HG03558 (cell line): Measurements from ENCODE around the gene PRKCE.
"Not testable (repeated sequence)": the region's sequence is repeated elsewhere in the genome, so short reads cannot be mapped to it uniquely, and the experiment has no call there.

ENCODE experiments used
- ATAC-seq: cut with Tn5 transposase; IDR thresholded peaks from one replicate; pipeline ENCODE4 v1.9.1; 2021; ENCODE audit warnings: moderate number of reproducible peaks; ENCODE audit not compliant: unreplicated experiment; ENCODE audit errors: extremely low read depth

The PRKCE gene

DNA sequence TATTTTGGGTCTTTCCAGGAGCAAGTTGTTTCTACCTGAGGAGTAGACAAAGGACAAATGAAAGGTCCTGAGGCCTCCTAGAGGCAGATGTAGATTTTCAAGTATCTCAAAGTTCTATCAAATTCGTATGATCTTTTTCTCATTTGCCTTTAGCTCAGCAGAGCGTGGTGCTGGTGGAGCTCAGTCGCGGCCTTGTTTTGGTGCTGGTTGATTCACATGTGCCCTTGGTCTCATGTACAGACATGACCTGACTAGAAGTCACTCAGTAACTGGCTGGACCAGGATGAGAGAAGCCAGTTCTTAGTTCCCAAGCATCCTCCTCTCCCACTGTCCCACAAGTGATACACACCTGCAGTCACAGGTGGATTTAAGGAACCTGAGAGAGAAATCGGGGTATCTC lies 264.0 kb downstream of the PRKCE start:
- no peak for ATAC-seq

DNA sequence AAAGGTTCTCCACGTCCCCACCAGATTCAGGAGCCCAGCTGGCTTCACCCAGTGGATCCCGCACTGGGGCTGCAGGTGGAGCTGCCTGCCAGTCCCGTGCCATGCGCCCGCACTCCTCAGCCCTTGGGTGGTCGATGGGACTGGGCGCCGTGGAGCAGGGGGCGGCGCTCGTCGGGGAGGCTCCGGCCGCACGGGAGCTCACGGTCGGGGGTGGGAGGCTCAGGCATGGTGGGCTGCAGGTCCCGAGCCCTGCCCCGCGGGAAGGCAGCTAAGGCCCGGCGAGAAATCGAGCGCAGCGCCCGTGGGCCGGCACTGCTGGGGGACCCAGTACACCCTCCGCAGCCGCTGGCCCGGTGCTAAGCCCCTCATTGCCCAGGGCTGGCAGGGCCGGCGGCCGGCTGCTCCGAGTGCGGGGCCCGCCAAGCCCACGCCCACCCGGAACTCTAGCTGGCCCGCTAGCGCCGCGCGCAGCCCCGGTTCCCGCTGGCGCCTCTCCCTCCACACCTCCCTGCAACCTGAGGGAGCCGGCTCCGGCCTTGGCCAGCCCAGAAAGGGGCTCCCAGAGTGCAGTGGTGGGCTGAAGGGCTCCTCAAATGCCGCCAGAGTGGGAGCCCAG lies 266.2 kb downstream of the PRKCE start:
- not testable (repeated sequence) for ATAC-seq

DNA sequence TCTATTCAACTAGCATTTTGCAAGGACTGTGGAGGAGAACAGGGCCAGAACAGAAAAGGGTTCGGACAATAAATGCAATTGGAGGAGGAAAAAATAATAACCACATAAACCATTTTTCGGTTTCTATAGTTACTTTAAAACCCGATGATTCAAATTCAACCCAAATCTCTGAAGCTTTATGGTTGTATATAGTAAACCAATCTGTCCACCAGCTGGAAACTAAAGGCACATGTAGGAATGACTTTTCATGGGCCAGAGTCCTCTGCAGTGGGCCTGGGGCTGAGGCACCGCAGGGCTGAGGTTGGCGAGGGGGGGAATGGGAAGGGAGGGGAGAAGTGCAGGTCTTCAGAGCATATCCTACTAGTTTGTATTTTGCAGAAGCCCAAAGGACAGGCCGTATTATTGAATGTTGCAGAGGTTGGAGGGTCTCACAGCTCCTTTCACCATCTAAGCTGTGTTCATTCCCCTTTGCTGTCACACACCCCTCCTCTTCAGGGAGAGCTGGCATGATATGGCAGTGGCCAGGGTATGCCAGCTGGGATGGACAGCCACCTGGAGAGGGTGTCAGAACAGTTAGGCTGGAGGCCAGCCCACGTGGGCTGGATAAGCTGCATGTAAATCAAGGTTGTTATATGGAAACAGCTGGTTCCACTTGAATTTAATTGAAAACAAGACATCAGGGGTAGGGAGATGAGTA lies 267.1 kb downstream of the PRKCE start:
- no peak for ATAC-seq

DNA sequence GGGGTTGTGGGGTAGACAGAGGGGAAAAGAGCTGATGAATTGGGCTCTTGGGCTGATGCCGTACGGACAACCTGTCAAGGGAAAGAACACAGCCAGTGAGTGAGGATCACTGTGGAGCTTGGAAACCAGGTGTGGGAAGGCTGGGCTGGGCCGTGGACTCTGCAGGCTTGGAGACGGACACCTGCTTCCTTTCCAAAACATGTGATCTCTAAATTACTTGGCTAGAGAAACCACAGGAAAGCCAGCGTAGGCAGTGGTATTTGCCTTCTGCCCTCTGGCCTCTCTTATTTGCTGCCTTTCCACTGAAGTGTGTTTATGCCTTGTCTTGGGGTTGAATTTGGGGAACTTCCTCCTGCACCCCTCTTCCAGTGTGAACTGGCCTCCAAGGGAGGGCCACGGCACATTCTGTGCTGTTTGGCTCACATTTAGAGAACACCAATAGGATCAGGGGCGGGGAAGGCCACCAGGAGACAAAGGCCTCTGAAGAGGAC lies 267.7 kb downstream of the PRKCE start:
- ATAC-seq, result no peak

DNA sequence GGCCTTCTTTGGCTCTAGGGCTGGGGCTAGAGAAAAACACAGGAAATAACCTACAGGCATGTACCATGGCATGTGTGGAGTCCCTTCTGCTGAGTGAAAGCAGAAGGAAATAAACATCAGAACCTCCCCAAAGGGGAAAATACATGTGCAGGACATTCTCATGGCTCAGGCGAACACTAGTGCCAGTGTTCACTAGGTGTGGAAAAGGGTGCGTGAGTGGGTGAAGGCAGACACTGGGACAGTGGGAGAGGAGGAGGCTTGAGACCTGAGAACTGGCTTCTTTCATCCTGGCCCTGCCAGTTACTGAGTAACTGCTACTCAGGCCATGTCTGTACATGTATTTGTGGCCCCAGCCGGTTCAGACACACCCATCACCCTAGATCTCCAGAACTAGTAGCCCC lies 268.2 kb downstream of the PRKCE start:
- no peak for ATAC-seq

DNA sequence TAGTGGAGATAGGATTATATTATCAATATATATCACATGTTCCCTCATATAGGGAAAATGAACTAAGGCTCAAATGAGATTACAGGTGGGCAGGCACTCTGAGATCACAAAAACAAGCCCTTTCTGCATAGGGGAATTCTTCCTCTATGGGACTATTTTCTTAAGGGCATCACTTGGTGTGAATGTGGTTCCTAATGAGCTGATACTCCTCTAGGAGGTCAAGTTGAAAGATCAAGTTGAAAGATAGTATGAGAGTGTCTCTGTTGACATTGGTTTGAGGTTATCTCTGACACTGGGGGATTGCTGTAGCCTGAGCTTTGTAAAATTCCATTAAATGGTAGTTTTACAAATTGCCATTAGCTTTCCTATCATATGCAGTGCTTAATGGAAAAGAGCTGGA lies 270.4 kb downstream of the PRKCE start:
- no peak for ATAC-seq

DNA sequence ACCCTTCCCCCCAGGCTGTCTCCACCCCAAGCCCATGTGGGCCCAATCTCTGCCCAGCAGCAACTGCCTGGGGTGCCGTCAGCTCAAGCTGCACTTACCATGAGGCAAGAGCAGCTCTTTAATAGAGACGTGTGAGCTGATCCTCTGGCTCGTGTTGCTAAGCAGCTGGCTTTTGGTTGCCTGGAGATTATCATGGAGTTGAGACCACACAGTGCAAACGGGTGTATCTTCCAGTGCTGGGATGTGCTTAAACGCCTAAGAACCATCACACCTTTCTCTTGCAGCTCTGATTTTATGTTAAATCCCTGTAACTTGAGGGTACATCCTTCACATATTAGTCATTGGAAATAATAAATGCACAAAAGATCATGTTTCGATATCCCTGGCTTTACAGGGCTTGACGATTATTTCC lies 271.1 kb downstream of the PRKCE start:
- ATAC-seq, result no peak

DNA sequence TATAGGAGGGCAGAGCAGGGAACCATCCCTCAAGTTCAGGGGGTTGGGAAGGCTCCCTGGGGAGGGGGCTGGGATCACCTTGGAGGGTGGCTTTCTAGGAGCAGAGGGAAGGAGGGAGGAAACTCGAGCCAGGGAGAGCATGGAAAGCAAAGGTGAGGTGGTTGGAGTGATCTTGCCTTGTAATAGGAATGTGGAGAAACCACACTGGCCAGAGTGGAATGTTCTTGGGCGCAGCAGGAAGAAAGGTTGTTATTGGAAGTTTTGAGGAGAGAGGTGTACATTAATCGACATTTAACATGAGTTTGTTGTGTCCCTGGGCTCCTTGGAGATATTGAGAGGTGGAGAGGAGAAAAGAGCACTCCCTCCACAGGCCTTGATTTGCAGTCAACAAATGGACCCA lies 272.2 kb downstream of the PRKCE start:
- no peak for ATAC-seq

DNA sequence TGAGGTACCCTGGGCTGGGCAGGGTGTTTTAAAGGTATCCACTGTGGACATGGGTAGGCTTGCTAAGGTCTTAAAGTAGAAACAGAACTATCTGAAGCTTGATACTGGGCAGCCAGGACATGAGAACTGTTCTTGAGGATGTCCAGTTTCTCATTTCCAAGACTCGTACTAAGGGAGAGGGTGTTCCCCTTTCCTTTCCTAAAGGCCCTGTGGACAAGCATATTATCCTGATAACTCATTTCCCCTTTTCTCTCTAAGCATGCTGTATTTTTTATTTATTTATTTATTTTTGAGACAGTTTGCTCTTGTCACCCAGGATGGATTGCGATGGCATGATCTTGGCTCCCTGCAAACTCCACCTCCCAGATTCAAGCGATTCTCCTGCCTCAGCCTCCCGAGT lies 273.6 kb downstream of the PRKCE start:
- ATAC-seq, result no peak

DNA sequence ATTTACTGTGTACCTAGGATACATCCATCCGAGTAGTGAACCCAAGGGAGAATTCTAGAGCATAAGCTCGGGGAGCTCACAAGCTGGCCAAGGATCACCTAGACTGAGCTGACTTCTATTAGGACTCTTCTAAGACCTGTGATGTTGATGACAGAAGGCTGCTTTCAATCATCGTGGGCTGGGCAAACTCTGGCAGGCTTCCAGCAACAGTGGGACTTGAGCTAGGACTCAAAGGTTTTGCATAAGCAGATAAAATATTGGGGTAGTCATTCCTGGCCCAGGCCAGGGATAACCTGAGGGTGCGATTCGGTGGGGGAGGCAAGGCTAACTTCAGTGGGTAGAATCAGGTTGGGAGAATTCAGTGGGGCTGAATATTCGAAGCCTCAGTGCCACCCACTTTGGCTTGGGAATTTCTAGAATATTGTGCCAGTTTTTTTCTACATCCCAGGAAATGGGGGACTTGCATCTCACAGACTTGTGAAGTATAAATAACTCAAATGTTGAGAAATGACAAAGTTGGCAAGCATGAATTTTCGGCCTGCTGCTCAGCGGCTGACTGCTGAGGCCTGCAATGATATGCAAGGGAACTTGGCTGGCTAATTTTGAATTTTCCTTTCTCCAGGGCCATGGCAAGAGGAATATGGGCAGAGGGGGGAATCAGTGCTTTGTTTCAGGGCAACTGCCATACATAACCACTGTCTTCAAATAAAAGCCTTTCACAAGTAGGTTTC lies 274.3 kb downstream of the PRKCE start:
- no peak for ATAC-seq

DNA sequence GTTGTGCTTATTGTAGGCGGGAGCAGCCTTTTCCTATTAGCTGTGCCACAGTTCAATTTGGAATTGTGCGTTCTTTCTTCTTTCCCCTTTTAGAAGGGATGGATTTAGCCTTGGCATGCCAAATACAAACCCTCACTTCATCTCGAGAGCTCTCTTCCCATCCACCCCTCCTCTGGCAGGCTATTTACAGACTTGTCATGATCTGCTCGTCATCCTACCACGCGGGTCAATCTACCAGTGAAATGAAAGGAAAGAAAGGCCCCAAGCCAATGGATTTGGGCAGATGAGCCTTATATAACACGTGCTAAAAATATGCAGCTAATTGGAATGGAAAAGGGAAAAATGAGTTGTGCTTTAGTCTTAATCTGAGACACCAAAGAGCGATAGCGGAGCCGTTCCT lies 277.5 kb downstream of the PRKCE start:
- no peak for ATAC-seq

DNA sequence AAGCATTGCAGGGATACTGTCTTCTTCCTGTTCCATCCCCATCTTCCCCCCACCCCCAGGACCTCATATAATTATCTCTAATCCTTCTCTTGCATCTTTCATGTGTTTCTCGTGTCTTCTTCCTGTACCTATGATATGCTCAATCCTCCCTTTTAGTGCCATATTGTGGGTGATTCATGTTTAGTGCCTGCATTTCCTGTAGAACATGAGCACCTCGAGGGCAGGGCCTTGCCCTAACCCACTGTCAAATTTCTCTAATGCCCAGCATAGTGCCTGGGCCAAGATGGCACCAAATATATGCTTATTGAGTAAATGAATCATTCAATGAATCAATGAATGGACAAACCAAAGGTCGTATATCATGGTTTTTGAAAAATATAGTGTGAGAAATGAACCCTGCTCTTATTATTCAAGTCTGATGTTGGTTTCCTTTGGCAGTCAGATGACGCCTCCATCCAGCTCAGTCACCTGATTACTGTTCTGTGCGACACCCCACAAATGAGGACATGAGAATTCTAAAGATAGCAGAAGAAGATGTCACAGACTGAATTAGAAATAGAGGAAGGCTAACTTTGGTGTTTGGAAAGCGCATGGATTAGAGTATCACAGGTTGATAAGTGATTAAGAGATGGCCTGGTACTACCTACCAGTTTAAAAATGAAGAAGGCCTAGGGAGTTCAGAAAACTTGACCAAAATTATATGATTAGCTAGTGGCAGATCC lies 278.4 kb downstream of the PRKCE start:
- ATAC-seq, result no peak

DNA sequence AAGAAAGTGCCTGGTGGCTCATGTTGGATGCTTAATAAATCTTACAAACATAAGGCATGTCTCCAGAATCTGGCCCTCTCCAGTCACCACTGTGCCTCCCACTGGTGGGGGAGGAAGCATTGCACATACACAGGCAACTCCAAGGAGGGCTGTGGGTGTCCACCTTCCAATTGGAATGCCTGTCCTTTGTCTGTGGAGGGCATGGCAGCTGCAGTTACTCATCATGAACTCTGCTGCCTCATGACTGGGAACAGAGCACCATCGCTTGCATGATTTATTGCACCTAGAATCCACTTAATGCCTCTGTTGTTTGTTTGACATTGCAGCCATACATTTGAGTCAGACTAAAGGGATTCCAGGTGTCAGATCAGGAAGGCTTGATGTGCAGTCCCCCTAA lies 278.9 kb downstream of the PRKCE start:
- no peak for ATAC-seq

DNA sequence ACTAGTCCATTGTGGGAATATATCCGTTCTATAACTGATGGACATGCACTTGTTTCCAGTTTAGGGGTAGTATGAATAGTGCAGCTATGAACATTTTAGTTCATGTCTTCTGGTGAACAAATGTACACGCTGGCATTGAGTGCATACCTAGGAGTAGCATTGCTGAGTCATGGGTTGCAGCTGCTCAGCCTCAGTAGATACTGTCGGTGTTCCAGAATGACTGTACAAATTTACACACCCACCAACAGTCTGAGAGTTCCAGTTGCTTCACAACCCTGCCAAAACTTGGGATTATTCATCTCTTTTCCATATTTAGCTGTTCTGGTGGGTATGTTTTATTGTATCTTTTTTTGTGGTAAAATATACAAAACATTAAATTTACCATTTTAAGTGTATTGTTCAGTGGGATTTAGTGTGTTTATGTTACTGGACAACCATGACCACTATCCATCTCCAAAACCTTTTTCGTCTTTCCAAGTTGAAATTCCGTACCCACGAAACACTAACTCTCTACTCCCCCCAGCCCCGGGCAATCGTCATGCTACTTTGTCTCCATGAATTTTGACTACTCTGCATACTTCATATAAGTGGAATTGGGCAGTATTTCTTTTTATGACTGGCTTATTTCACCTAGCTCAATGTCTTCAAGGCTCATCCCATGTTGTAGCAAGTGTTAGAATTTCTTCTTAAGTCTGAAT lies 281.0 kb downstream of the PRKCE start:
- ATAC-seq, result no peak

DNA sequence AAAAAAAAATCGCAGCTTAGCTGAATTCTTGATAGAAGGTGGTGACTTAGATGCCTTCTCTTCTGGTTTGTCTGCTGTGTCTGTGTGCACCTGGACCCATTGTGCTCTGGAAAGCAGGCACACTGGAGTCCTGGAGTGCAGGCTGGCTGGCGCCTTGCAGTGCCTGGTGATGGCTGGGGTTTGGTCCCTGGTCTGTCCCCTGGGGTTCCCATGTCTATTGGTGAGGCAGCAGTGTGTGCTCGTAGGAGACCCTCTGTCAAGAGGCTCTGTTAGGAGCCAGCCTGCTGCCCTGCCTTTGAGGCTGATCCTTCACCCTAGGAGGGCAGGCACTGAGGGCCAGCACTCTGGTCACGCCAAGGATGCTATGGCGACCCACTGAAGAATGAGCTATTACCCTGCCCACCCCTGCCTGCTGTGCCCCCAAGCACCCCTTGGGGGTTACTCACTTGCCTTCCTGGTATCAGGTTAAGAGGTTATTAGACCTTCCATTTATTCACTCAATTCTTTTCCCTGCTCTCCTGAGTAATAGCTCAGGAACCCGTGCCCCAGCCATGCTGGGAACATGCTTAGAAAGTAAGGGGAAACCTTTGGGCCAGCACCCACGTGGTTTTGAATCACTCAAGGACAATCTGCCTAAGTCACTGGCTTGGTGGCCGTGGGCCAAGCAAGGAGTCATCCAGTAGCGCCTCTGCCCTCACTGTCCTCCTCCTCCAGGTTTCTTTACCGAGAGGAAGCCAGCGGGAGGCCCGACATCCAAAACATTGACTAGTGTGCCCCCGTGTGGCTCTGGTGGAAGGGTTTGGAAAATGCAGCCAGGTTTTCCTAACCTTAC lies 284.5 kb downstream of the PRKCE start:
- ATAC-seq, result no peak

DNA sequence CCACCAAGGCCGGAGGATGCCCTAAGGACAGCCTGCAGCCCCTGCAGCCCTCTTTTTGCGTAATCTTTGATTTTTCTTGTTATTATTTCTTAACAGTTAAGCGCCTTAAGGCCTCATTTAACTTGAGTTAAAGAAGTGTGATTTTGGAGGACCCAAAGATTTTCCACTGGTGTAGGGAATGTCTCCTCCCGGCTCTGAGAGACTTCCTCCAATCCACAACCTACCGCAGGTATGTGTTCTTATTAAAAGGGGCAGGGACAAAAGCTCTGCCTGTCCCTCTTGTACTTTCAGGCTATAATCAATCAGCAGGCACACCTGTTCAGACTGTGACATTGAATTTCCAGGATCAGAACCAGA lies 285.1 kb downstream of the PRKCE start:
- ATAC-seq, result no peak

DNA sequence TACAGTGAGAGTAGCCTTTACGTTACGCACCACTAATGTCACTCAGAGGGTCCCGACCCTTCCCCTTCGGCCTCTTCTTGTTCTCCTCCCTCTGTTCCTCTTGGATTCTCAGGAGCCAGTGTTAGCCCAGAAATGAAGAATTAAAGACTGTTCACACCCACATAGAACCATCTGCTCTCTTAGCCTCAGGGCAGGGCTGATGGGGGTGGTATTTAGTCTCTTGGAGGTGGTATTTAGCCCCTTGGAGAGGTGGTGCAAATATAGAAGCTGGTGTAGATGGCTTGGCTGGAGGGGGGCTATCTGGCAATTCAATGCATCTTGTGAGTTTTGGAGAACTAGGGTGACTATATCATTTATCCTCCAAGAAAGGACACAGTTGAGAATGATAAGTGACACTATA lies 286.5 kb downstream of the PRKCE start:
- ATAC-seq, result no peak

DNA sequence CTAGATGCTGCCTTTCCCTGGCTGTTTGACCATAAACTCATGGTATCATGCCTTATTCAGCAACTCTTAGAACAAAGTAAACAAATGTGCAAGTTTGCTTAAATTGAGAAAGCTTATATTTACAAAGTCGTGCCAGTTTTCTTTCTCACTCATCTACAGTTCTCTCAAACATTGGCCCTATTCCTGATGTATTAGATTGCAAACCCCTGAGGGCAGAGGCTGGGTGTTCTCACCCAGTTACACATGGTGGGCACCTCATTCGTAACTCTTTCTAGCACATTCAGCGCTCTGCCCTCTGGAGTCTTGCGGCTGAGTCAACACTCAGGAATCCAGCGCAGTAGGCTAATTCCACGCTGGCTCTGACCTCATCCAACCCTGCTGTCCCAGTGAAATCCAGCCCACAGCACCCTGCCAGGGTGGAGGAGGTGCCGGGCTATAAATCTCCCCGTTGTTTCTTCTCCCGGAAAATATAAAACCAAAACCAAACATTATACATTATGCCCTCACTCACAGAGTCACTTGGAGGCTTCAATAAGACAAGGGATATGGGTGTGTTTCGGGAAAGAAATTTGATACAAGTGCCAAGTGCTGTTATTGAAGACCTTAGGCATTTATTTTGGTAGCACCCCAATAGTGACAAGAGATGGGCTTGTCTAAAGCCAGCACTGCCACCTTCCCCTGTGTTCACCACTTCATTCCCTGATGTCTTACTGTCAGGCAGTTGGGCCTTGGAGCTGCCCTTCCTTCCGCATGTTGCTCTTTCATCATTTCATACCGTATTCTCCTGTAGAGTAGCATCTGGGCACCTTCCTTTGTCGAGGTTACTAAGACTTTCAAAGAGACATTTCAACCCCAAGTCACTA lies 287.4 kb downstream of the PRKCE start:
- no peak for ATAC-seq
